Activated naive CD4-positive, alpha-beta T cell treated with anti-CD3 and anti-CD28 coated beads, Interleukin-2, amount 50 U/mL, for 24 hours (primary cell): ENCODE results near the gene FBXO47.
"Not testable (repeated sequence)": the region's sequence is repeated elsewhere in the genome, so short reads cannot be mapped to it uniquely, and the experiment has no call there.

Source experiments
- H3K27ac Mint-ChIP-seq: one replicate; pipeline ENCODE4 v1.8.0; 2021; ENCODE audit warnings: mild to moderate bottlenecking, mixed read lengths
- H3K27me3 Mint-ChIP-seq: one replicate; pipeline ENCODE4 v1.8.0; 2021; ENCODE audit warnings: mixed read lengths
- H3K36me3 Mint-ChIP-seq: one replicate; pipeline ENCODE4 v1.8.0; 2021; ENCODE audit warnings: mixed read lengths
- H3K4me1 Mint-ChIP-seq: one replicate; pipeline ENCODE4 v1.8.0; 2021; ENCODE audit warnings: mixed read lengths
- H3K4me3 Mint-ChIP-seq: one replicate; pipeline ENCODE4 v1.8.0; 2021; ENCODE audit warnings: mild to moderate bottlenecking, mixed read lengths
- H3K9me3 Mint-ChIP-seq: one replicate; pipeline ENCODE4 v1.8.0; 2021; ENCODE audit warnings: mixed read lengths

FBXO47 gene

GRCh38 chr17:38947189-38947588, 20.0 kb downstream of the FBXO47 start:
- H3K36me3 Mint-ChIP-seq = no peaks in the 10 kb centered on the region
- no peak overlapping the region for H3K4me3 Mint-ChIP-seq
- no peaks in the 10 kb centered on the region for H3K4me1 Mint-ChIP-seq
- no peaks in the 10 kb centered on the region for H3K27me3 Mint-ChIP-seq
- no peaks in the 10 kb centered on the region for H3K9me3 Mint-ChIP-seq
- H3K27ac Mint-ChIP-seq = no peak overlapping the region

- Mint-ChIP-seq H3K4me1 (no peaks in the 10 kb centered on the region), H3K9me3 (no peaks in the 10 kb centered on the region), H3K27me3 (no peaks in the 10 kb centered on the region), H3K27ac (no peak overlapping the region), H3K4me3 (no peak overlapping the region), H3K36me3 (no peaks in the 10 kb centered on the region)
Measured at GRCh38 chr17:38943607-38944006, 23.6 kb downstream of the FBXO47 start.

- no peaks in the 10 kb centered on the region for H3K9me3 Mint-ChIP-seq
- H3K27me3 Mint-ChIP-seq = no peaks in the 10 kb centered on the region
- no peaks in the 10 kb centered on the region for H3K4me1 Mint-ChIP-seq
- no peaks in the 10 kb centered on the region for H3K36me3 Mint-ChIP-seq
- H3K4me3 Mint-ChIP-seq = no peak overlapping the region
- no peak overlapping the region for H3K27ac Mint-ChIP-seq
Measured at GRCh38 chr17:38942696-38943334, 24.4 kb downstream of the FBXO47 start.

GRCh38 chr17:38940404-38940803, 26.8 kb downstream of the FBXO47 start:
- no peaks in the 10 kb centered on the region for H3K4me1 Mint-ChIP-seq
- H3K9me3 Mint-ChIP-seq = no peaks in the 10 kb centered on the region
- no peaks in the 10 kb centered on the region for H3K27me3 Mint-ChIP-seq
- no peaks in the 10 kb centered on the region for H3K36me3 Mint-ChIP-seq
- H3K27ac Mint-ChIP-seq = no peak overlapping the region
- no peak overlapping the region for H3K4me3 Mint-ChIP-seq

GRCh38 chr17:38939987-38940386, 27.2 kb downstream of the FBXO47 start:
- Mint-ChIP-seq H3K27ac (no peak overlapping the region), H3K4me3 (no peak overlapping the region), H3K4me1 (no peaks in the 10 kb centered on the region), H3K36me3 (no peaks in the 10 kb centered on the region), H3K9me3 (no peaks in the 10 kb centered on the region), H3K27me3 (no peaks in the 10 kb centered on the region)

GRCh38 chr17:38933962-38934361, 33.2 kb downstream of the FBXO47 start:
- not testable (repeated sequence) for H3K36me3 Mint-ChIP-seq, H3K4me3 Mint-ChIP-seq, H3K4me1 Mint-ChIP-seq, H3K9me3 Mint-ChIP-seq, H3K27me3 Mint-ChIP-seq, H3K27ac Mint-ChIP-seq

- peaks cover 15% of the 10 kb centered on the region for H3K4me1 Mint-ChIP-seq
- not testable (repeated sequence) for H3K4me3 Mint-ChIP-seq, H3K36me3 Mint-ChIP-seq, H3K27me3 Mint-ChIP-seq, H3K9me3 Mint-ChIP-seq, H3K27ac Mint-ChIP-seq
Measured at GRCh38 chr17:38930782-38931181, 36.4 kb downstream of the FBXO47 start.

GRCh38 chr17:38926293-38927070, 40.7 kb downstream of the FBXO47 start:
- Mint-ChIP-seq H3K27ac (peak overlapping the region; percentile 68), H3K4me3 (no peak overlapping the region)

GRCh38 chr17:38925263-38925995, 41.8 kb downstream of the FBXO47 start, which contains the start of gene LASP1NB:
Gene LASP1NB (plus strand): TSS chr17:38925614.
- Mint-ChIP-seq H3K27me3 (no peaks in the 10 kb centered on the region), H3K4me1 (peaks cover 34% of the 10 kb centered on the region), H3K9me3 (no peaks in the 10 kb centered on the region), H3K27ac (peak within 1 kb of the TSS; percentile 24), H3K4me3 (peak within 1 kb of the TSS; percentile 33), H3K36me3 (no peaks in the 10 kb centered on the region)

More at GRCh38 chr17:38926293-38927070, 40.7 kb downstream of the FBXO47 start:
- H3K27me3 Mint-ChIP-seq = no peaks in the 10 kb centered on the region
- no peaks in the 10 kb centered on the region for H3K9me3 Mint-ChIP-seq
- H3K4me1 Mint-ChIP-seq = peaks cover 33% of the 10 kb centered on the region
- H3K36me3 Mint-ChIP-seq = no peaks in the 10 kb centered on the region

- no peaks in the 10 kb centered on the region for H3K36me3 Mint-ChIP-seq
- H3K27ac Mint-ChIP-seq = peak overlapping the region; percentile 26
- no peaks in the 10 kb centered on the region for H3K9me3 Mint-ChIP-seq
- no peak overlapping the region for H3K4me3 Mint-ChIP-seq
- H3K27me3 Mint-ChIP-seq = no peaks in the 10 kb centered on the region
- H3K4me1 Mint-ChIP-seq = peaks cover 34% of the 10 kb centered on the region
Measured at GRCh38 chr17:38922538-38923297, 44.5 kb downstream of the FBXO47 start.

GRCh38 chr17:38921756-38922411, 45.3 kb downstream of the FBXO47 start:
- H3K4me1 Mint-ChIP-seq = peaks cover 35% of the 10 kb centered on the region

GRCh38 chr17:38920374-38921291, 46.6 kb downstream of the FBXO47 start:
- Mint-ChIP-seq H3K9me3 (no peaks in the 10 kb centered on the region), H3K27ac (peak overlapping the region; percentile 94), H3K4me3 (no peak overlapping the region), H3K36me3 (peaks cover 7% of the 10 kb centered on the region), H3K27me3 (no peaks in the 10 kb centered on the region), H3K4me1 (peaks cover 24% of the 10 kb centered on the region)

More at GRCh38 chr17:38921756-38922411, 45.3 kb downstream of the FBXO47 start:
- Mint-ChIP-seq H3K27ac (peak overlapping the region; percentile 26), H3K9me3 (no peaks in the 10 kb centered on the region), H3K4me3 (no peak overlapping the region), H3K27me3 (no peaks in the 10 kb centered on the region), H3K36me3 (peaks cover 3% of the 10 kb centered on the region)

- H3K4me1 Mint-ChIP-seq = peaks cover 14% of the 10 kb centered on the region
- H3K27ac Mint-ChIP-seq = peak overlapping the region; percentile 12
- no peaks in the 10 kb centered on the region for H3K27me3 Mint-ChIP-seq
Measured at GRCh38 chr17:38919316-38920078, 47.7 kb downstream of the FBXO47 start.

More at GRCh38 chr17:38919316-38920078, 47.7 kb downstream of the FBXO47 start:
- no peak overlapping the region for H3K4me3 Mint-ChIP-seq
- H3K9me3 Mint-ChIP-seq = no peaks in the 10 kb centered on the region
- H3K36me3 Mint-ChIP-seq = peaks cover 7% of the 10 kb centered on the region
